CD4-positive, alpha-beta T cell treated with Interleukin-4 for 4 hours (primary cell): Measurements from ENCODE around the gene GRB7.
"Not testable (repeated sequence)": the region's sequence is repeated elsewhere in the genome, so short reads cannot be mapped to it uniquely, and the experiment has no call there.

ENCODE experiments used
- DNase-seq: peaks from one replicate; pipeline ENCODE4 v3.0.0-alpha.2; 2020

Gene GRB7

DNA sequence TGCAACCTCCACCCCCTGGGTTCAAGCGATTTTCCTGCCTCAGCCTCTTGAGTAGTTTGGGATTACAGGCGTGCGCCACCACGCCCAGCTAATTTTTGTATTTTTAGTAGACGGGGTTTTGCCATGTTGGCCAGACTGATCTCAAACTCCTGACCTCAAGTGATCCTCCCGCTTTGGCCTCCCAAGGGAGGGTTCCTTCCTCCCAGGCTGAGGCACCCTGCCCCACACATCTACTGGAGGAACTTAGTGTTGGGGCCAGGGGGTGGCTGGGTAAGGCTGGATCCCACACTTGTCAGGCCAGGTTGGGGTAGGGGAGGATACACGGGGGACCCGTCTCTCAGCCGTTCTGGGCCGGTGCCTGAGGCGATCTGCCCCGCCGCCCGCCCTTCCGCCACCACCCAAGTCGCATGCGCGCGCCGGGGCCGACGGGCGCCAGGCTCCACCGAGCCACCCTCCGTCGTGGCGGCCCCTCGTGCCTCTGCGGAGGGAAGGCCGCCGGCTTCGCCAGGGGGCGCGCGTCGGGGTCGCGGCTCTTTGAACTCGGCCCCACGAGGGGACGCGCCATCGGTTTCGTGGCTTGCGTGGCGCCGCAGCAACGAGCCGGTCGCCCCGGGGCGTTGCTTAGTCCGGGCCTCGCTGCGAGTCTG, 15.9 kb downstream of the GRB7 start:
- peak; percentile 73 for DNase-seq

DNA sequence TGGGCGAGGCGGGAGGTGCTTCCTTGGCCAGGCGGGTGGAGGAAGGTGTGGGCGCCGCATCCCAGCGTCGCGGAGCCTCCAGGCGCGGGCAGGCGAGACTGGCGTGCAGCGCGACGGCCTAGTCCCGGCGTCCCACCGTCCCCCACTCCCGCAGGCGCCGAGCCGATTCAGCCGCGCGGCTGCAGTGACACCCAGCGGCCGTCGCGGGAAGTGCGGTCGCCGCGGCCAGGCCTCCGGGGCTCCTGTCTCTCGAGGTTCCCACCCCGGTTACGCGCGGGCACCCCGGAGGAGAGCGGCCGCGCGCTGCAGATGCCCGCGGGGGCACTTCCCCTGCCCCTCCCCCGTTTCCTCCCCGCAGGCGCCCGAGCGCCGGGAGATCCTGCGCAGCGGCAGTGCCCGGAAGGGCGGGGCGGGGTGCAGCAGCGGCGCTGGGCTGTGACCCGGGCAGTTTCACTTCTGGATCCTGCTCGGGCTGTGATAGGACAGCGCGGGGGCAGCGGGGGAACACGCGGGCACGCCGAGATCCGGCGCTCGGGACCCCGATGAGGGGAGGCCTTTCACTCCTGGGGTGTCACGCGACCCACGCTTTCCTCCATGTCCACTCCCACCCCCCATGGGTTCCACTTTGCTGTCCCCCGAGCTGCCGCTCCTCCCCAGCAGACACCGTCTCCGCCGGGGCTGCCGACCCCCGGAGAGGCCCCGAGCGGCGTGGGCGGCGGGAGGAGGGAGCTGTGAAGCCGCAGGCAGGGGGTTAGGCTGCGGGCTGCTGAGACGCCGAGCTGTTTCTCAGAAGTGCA, 16.6 kb downstream of the GRB7 start:
- peak; percentile 98 for DNase-seq

DNA sequence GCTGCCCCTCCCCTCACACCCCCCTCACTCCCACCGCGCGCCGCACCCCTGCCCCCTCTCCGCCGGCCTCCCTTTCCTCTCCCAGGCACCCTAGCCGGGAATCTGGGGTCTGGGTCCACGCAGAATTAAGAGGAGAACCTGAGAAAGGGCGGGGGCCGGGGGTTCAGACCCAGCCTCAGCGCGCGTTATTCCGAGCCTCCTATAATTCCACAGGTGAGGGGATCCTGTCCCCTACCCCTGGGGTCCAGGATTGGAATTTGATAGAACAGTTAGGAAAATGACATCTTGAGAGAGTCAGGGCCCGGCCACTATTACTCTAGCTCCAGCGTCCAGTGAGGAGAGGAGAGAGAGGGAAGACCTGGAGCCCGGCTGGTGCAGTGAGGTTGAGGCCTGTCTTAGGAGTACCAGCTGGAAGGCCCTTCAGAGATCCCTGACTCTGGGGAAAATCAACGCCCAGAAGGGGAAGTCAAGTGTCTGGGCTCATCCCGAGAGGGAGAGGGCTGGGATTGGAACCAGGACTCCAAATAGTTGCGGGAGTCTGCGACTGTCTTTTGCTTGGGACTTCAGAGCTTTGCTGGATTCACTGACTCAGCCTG, 17.3 kb downstream of the GRB7 start:
- no peak for DNase-seq

DNA sequence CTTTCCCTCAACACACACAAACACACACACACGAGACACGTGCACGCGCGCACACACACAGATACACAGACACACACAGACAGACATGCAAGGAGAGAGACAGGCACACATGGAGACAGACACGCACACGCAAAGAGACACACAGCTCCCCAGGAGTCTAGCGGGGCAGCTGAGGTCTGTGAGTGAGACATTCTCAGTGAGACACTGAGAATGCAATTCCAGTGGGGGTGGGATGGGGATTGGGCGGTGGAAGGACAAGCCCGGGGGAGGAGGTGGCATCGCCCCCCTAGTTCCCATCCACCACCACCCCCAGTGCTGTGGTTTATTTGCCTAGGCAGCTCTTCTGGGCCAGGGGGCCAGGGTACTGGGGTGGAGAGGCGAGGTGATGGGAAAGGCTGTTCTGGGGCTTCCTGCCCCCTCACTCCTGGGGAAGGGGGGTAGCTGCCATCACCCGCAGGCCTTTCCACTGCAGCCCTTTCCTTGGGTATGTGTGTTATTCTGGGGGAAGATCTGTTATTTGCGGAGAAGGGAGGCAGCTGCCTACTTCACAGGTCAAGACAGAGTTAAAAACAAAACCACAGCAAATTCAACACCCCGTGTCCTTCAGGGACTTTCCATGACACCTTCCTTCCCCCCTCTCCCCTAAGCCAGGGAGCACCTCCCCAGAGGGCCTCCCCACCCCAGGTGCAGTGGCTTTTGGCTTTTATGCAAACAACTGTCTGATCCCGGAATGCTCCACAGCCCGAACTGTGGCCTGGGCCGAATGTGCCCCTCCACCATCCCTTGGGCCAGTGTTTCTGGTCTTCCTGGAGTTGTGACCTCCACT, 18.0 kb downstream of the GRB7 start:
- peak; percentile 85 for DNase-seq

DNA sequence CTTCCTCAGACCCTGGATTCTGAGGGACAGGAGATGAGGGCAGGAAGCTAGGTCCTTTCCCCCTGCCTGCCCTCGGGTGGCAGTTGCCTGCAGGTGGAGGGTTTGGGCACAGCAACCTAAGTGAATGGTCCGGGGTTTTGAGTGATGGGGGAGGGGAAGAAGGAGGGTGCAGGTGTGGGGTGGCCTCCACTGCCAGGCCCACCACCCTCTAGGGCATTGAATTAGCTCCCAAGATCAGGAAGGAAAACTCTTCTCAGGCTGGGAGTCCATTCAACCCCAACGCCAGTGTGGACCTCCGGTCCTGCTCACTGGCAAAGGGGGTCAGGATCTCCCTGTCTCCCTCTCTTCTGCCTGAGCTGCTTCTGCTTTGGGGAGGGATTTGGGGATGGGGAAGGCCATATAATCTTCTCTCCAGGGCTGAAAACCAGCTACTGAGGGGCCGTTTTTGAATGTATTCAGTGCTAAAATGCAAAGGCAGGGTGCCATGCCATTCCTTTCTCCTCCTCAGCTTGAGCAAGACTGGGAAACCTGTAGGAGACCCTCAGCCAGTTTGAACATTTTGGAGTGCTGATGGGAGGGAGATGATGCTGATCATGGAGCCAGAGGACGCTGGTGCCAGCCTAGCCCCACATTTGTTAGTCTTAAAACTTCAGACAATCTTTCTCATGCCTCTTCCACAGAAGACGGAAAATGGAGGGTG, 18.8 kb downstream of the GRB7 start:
- DNase-seq = no peak

DNA sequence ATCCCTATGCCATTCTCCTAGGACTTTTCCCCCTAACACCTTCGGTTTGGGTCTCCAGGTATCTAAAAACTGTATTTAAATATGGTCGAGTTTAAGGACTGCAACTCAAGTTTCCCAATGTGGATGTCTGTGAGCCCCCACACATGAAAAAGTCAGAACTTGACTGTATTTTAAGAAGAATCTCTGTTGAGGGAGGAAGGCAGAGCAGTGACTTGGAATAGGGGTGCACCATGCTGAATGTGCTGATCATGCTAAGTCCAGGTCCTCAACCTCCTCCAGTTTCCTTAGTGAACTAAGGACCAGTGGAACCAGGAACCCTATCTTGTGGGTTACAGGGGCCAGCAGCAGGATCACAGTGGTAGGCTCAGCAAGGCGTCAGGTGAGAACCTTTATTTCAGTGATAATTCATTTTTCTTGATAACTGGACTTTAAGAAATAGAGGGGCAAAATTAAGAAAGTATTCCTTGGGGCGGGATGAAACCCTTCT, 19.5 kb downstream of the GRB7 start:
- DNase-seq = no peak

DNA sequence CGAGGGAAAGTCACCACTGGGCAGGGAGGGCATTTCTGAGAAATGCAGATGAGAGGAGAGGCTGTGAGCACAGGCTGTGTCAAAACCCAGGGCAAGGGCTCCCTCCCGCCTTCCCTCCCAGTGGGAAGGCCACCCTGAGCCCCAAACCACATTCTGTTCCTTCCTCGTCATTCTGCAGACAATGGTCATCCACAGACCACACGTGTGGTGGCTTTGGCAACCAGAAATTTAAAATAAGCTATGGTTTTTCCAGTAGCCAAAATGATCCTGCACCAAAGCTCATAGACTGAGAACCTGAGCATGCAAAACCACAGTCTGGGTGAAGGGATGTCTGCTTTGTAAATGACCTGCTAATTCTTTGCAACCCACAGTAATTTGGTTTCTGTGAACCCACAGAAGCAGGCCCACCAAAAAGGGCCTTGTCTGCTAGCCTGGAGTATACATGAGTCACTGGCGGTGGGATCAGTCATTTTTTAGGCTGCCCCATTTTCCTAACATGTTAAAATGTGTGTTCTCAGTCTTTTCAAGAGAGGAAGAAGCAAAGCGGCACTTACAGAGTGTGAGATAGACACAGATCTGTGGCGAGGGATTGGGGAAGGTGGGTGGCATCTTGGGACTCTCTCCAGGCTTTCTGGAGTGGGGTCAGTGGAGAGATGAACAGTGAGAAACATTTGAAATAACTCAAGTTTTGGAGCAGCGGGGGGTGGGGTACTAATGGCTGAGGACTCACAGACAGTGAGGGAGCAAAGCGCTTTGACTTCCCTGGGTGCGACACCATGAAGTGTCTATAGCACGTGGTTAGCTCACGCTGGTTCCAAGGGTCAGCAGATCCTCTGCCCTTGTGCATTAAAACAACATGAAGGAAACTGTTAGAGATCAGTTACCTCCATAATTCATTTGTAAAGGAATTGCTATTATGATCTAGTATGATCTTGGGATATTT, 20.5 kb downstream of the GRB7 start:
- DNase-seq = peak; percentile 90

DNA sequence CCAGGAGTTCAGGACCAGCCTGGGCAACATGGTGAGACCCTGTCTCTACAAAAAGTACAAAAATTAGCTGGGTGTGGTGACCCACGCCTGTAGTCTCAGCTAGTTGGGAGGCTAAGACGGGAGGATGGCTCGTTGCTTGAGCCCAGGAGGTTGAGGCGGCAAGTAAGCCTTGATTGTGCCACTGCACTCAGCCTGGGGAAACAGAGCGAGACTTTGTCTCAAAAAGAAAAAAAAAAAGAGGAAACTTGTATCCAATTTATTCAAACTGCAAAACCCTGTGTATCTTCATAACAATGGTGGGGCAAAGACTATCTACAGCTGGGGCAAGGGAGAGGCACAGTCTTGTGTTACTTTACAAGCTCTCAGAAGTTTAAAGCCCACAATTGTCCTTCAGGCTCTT, 21.5 kb downstream of the GRB7 start:
- DNase-seq = no peak

DNA sequence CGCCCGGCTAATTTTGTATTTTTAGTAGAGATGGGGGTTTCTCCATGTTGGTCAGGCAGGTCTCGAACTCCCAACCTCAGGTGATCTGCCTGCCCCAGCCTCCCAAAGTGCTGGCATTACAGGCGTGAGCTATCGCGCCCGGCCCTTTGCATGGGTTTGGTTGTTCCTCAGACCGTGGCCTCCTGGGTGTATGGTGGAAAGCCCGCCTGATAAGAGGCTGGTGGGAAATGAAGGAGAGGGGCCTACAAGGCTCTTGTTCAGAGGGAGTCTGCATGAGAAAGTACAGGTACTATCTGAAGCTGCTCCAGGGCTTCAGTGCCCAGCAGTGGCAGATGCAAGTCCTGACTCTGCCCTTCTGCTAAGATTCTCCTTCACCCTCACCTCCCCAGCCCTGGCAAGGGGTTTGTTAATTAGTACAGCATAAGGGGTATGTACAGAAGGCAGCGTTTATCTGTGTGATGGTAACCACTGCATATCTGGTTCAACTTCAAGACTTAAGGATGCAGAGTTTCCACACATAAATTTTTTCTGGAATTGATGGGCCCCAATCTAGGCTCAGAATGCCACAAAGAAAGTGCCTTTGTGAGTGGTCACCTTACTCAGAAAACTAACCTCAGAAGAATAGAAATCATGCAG, 24.2 kb downstream of the GRB7 start:
- DNase-seq = no peak

DNA sequence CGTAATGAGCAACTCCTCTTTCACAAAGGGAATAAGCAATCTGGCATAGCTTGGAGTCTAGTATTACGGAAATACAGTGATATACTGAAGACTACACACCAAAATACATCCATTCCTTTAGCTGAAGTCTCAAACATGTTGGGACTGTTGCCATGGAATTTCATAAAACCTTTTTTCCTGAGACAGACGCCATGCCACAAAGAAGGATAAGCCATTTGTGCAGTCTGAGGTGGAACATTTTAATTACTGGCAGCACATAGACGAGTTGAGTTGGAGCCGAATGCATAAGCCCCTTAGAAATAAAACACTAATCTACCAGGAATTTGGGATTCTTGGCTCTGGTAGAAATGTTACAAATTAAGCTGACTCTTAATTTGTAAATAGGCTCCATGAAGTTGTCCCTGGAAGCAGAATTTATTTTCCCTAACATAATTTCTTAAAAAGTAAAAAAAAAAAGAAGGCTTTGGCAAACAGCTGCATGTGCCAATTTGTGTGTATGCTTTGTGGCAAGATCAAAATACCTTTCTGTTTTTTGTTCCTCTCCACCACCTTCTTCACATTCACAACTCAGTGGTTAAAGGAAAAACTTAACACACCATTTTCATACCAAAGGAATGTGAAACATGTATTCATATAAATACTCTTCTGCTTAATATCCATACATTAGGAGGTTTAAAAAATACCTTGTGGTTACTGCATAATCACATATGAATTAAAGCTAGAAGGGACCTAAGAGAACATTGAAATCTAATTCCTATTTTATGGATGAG, 25.5 kb downstream of the GRB7 start:
- no peak for DNase-seq

DNA sequence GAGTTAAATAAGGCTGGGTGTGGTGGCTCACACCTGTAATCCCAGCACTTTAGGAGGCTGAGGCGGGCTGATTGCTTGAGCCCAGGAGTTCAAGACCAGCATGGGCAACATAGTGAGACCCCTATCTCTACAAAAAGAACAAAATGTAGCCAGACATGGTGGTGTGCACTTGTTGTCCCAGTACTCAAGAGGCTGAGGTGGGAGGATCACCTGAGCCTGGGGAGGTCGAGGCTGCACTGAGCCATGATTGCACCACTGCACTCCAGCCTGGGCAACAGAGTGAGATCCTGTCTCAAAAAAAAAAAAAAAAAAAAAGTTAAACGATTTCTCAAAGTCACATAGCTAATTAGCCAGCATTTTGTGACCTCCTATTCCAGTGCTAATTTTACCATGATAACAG, 26.4 kb downstream of the GRB7 start:
- DNase-seq = not testable (repeated sequence)

DNA sequence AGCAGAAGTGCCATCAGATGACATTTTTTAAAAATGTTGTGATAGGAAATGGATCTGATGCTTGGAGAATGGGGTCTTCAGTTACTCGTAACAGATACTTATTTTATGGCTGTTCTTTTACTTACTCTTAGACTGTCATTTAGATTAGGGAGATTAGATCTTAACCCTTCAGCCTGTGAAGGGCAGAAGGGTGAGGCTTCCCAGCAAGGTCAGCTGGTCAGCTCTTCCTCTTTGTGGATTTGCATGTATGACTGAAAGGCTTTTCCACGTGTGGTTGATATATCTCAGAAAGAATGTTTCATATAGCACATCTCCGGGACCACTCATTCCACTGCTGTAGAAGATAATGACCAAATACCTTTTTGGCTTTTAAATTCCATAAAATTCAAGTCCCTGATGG, 27.4 kb downstream of the GRB7 start:
- no peak for DNase-seq

DNA sequence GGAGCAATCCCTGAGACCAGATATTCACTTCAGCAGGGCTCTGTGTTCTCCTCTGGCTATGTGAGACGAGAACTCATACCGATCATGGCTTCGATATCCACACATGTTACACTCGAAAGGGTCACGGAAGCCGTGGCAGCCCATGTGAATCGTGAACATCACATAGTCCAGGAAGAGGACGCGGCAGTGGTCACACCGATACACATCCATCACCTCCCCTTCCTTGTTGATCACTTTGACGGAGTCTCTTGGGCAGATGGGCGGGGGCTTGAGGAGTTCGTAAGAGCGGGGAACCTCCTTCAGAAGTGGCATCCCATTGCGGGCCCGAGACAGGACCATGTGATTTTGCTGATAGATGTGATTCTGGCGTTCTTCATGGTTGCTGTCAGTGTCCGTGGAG, 28.0 kb downstream of the GRB7 start:
- no peak for DNase-seq

DNA sequence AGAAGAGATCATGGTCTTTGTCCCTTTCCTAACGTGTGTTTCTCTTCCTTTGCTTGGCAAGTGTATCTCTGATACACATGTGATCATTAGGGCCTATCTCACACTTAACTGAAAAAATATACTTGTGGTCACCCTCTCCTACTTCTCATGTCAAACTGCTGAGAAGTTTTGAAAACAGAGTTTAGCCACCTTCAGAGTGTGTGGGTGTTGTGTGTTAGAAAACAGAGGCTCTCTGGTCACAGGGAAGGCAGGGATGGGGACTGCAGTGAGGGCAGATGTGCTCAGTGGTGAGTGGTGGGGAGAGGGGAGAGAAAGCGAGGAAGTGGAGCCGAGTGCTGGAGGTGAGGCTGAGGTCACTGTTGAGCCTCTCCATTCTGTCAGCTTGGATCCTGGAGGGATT, 29.4 kb downstream of the GRB7 start:
- no peak for DNase-seq

DNA sequence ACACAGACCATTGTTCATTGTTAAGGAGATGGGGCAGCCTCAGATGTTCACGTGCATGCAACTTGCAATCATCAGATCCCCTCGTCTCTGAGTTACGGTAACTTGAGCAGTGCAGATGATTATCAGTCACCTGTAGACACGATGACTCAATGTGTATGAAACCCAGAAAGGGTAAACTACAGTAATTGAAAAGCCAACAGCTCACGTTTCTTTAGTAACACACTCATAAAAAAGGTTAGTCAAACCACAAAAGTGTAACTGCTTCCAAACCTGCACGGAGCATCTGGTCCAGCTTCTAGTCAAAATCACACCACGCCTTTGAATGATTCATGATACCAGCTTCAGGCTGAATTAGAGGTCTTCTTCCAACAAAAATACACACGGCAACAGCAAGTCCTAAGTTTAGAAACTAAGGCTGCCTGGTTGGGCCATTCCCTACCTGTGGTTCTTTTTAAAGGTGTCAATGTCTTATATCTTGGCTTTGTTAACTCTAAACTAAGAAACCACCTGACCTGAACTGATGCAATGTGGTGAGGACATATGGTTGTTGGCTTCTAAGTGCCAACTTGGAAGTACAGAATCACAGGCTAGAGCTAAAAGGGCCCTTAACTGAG, 32.3 kb downstream of the GRB7 start:
- DNase-seq = peak; percentile 97

DNA sequence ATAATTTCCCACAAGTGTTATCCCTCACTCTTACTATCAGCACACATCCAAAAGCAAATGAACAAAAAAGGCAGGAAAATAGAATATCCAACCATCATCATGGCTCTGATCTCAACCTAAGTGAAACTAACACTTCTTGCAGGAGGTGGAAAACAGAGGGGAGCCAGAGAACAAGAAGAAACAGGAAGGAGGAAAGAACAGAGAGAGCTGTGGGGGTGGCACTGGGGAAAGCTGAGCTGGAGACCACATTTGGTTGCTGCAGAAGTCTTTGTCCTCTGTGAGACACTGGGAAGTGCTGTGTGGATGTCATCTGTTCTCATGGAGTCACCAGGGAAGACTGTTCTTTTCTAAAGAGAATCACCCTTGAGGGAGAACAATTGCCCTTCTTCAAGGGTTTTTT, 34.7 kb downstream of the GRB7 start:
- DNase-seq = no peak

DNA sequence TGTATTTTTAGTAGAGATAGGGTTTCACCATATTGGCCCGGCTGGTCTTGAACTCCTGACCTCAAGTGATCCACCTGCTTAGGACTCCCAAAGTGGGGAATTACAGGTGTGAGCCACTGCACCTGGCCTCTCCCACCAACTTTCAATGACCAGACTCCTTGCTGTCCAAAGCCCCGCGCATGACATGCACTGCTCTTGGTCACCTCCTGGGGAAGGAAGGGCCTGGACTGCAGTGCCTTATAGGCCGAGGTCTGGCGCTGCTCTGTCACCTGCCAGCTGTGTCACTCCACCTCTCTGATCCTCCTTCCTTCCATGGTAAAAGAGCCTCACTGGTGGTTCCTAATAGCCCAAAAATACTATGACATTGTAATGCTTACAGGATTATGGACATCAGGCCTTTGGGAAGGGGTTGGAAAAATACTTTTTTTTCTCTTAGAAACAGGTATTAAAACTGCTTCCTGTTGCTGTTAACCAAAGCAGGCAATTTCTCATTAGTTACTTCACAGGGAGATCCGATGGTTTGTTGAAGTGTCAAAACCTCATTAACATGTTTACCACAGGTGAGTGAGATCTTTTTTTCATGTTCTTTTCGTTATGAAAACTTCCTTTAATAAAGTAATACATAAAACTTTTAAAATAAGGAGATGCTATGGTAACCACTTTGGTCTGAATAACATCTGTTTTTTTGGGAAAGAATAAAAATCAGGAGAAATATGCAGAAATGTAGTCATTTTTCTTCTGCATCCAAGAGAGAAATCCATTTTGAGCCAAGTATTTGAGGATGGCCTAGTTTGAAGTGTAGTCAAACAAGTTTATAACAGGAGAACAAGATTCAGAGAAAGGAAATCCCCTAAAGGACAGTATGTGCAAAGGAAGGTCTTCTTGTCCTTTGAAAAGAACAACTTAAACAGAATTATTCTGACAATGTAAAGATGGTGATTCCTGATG, 35.5 kb downstream of the GRB7 start:
- peak; percentile 49 for DNase-seq

DNA sequence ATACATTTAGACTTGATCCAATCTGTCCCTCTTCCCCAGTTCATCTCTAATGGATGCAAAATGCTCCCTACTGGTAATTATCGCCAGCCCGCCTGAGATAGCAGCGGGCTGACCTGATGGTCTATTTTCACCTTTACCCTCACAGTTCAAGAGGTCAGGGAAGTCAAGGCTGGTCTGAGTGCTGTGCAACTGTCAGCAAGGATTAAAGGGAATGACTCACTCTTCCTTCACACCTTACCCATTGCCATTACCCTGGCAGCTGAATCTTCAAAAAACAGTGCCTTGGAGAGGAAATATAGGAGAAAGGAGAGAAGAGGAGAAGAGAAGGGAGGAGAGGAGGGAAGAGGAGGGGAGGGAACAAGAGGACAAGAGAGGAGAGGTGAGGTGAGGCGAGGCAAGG, 36.3 kb downstream of the GRB7 start:
- peak; percentile 52 for DNase-seq
